A673 (cell line): ENCODE results near the gene MTMR2. TPM values are rescaled to one million over a fixed set of nuclear protein-coding genes. Genes with fewer than 3 reads are reported as not detected.

Source experiments
- BruUV-seq: library from RNA; stranded (reverse); fragments of 400-500 nt; replicated peaks from 2 replicates; lab custom pipeline; 2021; lab: Mats Ljungman, UMichigan
- CTCF ChIA-PET: fragments of 300-600 bp; sonication (Branson Sonifier 250); formaldehyde crosslinking; loops from one replicate; lab custom pipeline; 2022; ENCODE audit warnings: antibody characterized with exemption; lab: Charles Lee
- POLR2A ChIA-PET: fragments of 300-600 bp; sonication (Branson Sonifier 250); formaldehyde crosslinking; loops from one replicate; lab custom pipeline; 2022; ENCODE audit warnings: antibody characterized with exemption; ENCODE audit not compliant: low non-redundant PET; lab: Charles Lee
- DNase-seq: peaks from one replicate; pipeline ENCODE4 v3.0.0-alpha.2; 2015; ENCODE audit warnings: low spot score
- H3K27ac ChIP-seq: fragments of 200-600 bp; sonication (generic); 2 replicates; pipeline ENCODE4 v1.5.1; 2016; ENCODE audit warnings: mixed run types, low read depth, mild to moderate bottlenecking, mixed read lengths, antibody characterized with exemption, low read length; ENCODE audit not compliant: poor library complexity, severe bottlenecking
- H3K27me3 ChIP-seq: fragments of 200-600 bp; sonication (generic); replicated peaks from 2 replicates; pipeline ENCODE4 v1.6.1; 2017; ENCODE audit warnings: mixed run types, low read depth, mild to moderate bottlenecking, mixed read lengths, antibody characterized with exemption, low read length; ENCODE audit not compliant: insufficient read depth, poor library complexity
- H3K36me3 ChIP-seq: fragments of 200-600 bp; sonication (generic); 2 replicates; pipeline ENCODE4 v1.6.1; 2016; ENCODE audit warnings: mixed run types, mild to moderate bottlenecking, mixed read lengths, antibody characterized with exemption, low read length; ENCODE audit not compliant: insufficient read depth, poor library complexity, severe bottlenecking
- H3K4me1 ChIP-seq: fragments of 200-600 bp; sonication (generic); 2 replicates; pipeline ENCODE4 v1.6.1; 2017; ENCODE audit warnings: mixed run types, mild to moderate bottlenecking, mixed read lengths, antibody characterized with exemption, low read length; ENCODE audit not compliant: insufficient read depth, poor library complexity, severe bottlenecking
- H3K4me3 ChIP-seq: fragments of 200-600 bp; sonication (generic); 2 replicates; pipeline ENCODE4 v1.5.1; 2016; ENCODE audit warnings: low read depth, mixed run types, mild to moderate bottlenecking, mixed read lengths, low read length; ENCODE audit not compliant: poor library complexity, severe bottlenecking
- H3K9me3 ChIP-seq: fragments of 200-600 bp; sonication (generic); 2 replicates; pipeline ENCODE4 v1.6.1; 2016; ENCODE audit warnings: mixed run types, low read depth, mild to moderate bottlenecking, mixed read lengths, antibody characterized with exemption, low read length; ENCODE audit not compliant: poor library complexity, severe bottlenecking
- EZH2 ChIP-seq: fragments of 200-600 bp; sonication (generic); IDR thresholded peaks from 2 replicates; pipeline ENCODE4 v1.6.1; 2017; ENCODE audit warnings: borderline replicate concordance, low read depth, mild to moderate bottlenecking, mixed read lengths, antibody characterized with exemption, low read length; ENCODE audit not compliant: poor library complexity, severe bottlenecking
- intact Hi-C: fragments of 100-400 bp; cut with micrococcal nuclease; formaldehyde crosslinking; loops from one replicate; pipeline ENCODE4 v1.10.0; 2022; ENCODE audit not compliant: unreplicated experiment
- total RNA-seq: library from RNA; stranded (reverse); gene quantifications from 2 replicates; pipeline ENCODE4 v1.2.3, GENCODE V29; 2021
- TF ChIP-seq, protein P1 (sequence below): fragments of 300-800, 200-600 bp; sonication (generic); conservative IDR thresholded peaks from 2 replicates; pipeline ENCODE4 v1.5.1; 2017; ENCODE audit warnings: low read depth, mild to moderate bottlenecking, antibody characterized with exemption, low read length, moderate library complexity, mixed read lengths

The MTMR2 gene
- total RNA-seq, 1 experiment from 2014 or later, result 58.6 TPM

DNA sequence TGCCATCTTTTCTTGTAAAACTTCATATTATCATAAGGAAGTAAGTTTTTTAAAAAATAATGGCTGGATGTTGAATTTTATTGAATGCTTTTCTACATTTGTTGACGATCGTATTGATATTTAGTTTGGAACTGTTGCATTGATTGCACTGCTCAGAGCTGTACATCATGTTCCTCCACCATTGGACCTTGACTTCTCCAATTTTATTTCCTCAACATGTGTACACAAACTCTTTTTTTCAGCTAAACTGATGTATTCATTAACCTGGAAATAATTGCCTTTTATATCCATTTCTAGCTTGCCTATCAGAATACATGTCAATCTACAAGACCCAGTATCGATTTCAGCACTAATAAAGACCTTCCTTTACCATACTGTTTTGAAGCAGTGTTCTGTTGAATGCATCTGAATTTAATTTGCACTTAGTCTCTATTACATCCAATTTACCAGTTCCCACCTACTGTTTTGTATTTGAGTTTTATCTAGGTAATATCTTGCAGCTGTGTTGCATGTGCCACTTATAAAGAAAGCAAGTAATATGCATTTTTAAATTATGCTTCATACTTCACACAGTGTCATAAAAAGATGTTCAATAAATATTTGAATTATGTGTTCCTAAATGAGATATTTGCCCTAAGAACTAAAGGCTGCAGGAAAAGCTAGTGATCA, 128.1 kb downstream of the MTMR2 start:
- peak overlapping the region; percentile 63 for H3K27ac ChIP-seq
- peak; percentile 64 for DNase-seq
- peak overlapping the region; percentile 15 for H3K4me3 ChIP-seq
- ChIA-PET POLR2A (interaction anchor here (0.6 kb wide), 1 partner anchor 128 kb away, joined by 5 read pairs; the partner anchor contains the start of gene MTMR2), CTCF (interaction anchor here (0.6 kb wide), 1 partner anchor 629 kb away, joined by 6 read pairs; no protein-coding TSS in a partner anchor)
- peaks cover 15% of the 10 kb centered on the region for H3K36me3 ChIP-seq
- TF ChIP-seq EZH2, result no peak
- TF ChIP-seq, protein P1, sequence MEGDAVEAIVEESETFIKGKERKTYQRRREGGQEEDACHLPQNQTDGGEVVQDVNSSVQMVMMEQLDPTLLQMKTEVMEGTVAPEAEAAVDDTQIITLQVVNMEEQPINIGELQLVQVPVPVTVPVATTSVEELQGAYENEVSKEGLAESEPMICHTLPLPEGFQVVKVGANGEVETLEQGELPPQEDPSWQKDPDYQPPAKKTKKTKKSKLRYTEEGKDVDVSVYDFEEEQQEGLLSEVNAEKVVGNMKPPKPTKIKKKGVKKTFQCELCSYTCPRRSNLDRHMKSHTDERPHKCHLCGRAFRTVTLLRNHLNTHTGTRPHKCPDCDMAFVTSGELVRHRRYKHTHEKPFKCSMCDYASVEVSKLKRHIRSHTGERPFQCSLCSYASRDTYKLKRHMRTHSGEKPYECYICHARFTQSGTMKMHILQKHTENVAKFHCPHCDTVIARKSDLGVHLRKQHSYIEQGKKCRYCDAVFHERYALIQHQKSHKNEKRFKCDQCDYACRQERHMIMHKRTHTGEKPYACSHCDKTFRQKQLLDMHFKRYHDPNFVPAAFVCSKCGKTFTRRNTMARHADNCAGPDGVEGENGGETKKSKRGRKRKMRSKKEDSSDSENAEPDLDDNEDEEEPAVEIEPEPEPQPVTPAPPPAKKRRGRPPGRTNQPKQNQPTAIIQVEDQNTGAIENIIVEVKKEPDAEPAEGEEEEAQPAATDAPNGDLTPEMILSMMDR, result no peak
- intact Hi-C loops, result loop anchor here (10.0 kb wide), 1 partner anchor 369 kb away; no protein-coding TSS in a partner anchor
- H3K9me3 ChIP-seq, result no peaks in the 10 kb centered on the region
- H3K27me3 ChIP-seq, result no peaks in the 10 kb centered on the region
- BruUV-seq, result no TSS peak
- peaks cover 67% of the 10 kb centered on the region for H3K4me1 ChIP-seq

DNA sequence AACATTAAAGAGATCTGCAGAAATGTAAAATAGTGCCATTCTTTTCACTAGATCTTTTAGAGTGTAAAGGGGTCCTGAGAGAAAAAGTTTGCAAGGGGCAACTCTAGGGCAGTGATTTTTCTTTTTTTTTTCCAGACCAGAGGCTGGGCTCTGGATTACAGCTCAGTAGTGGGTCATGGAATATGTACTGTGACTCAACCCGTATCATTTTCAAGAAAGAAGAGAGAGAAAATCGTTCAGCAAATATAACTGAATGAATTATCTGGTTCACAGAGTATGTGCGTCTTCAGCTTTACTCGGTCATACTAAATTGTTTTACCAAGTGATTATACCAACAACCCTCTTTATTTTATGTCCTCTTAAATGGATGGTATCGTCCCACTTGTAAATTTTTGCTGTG, 129.8 kb downstream of the MTMR2 start:
- CTCF ChIA-PET, result interaction anchor here (0.7 kb wide), 1 partner anchor 606 kb away, joined by 3 read pairs; no protein-coding TSS in a partner anchor
- intact Hi-C loops, result loop anchor here (10.0 kb wide), 1 partner anchor 371 kb away; no protein-coding TSS in a partner anchor
- peaks cover 67% of the 10 kb centered on the region for H3K4me1 ChIP-seq
- H3K4me3 ChIP-seq, result no peak overlapping the region
- H3K36me3 ChIP-seq, result no peaks in the 10 kb centered on the region
- no TSS peak for BruUV-seq
- no peak for DNase-seq
- H3K27ac ChIP-seq, result no peak overlapping the region
- no peaks in the 10 kb centered on the region for H3K27me3 ChIP-seq
- no peak for TF ChIP-seq EZH2
- no peaks in the 10 kb centered on the region for H3K9me3 ChIP-seq
- POLR2A ChIA-PET, result no interaction called here

DNA sequence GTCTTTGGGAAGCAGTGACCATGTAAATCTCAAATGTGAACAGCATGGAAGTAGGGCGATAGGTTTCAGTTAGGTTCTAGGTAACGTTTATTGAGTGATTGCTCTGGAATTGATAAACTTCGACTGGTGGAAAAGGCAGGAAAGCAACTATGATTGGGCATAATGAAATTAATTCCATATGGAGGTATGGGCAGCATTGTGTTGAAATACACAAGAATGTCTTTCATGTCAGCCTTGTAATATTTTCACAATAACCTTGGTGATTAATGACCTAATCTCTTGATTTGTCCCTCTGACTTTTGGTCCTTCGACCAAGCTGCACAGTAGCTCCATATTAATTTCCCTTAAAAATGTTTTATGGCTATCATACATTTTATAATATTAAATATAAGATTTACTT, 130.8 kb downstream of the MTMR2 start:
- no TSS peak for BruUV-seq
- Histone ChIP-seq H3K27me3 (no peaks in the 10 kb centered on the region), H3K27ac (no peak overlapping the region), H3K36me3 (no peaks in the 10 kb centered on the region), H3K4me3 (peak overlapping the region; percentile 91), H3K4me1 (peaks cover 66% of the 10 kb centered on the region), H3K9me3 (no peaks in the 10 kb centered on the region)
- ChIA-PET POLR2A (no interaction called here), CTCF (interaction anchor here (0.6 kb wide), 1 partner anchor 28 kb away, joined by 10 read pairs; no protein-coding TSS in a partner anchor)
- intact Hi-C loops, result loop anchor here (10.0 kb wide), 1 partner anchor 372 kb away; no protein-coding TSS in a partner anchor
- no peak for TF ChIP-seq EZH2
- TF ChIP-seq, protein P1, result no peak
- no peak for DNase-seq
